ENCODE measurements around the gene LRRN1.
"Not testable (repeated sequence)": the region's sequence is repeated elsewhere in the genome, so short reads cannot be mapped to it uniquely, and the experiment has no call there.

LRRN1 gene

GRCh38 chr3:3815206-3815605 lies 16.0 kb downstream of the LRRN1 start:
- DNase-seq: no peak

- DNase-seq: no peak
Measured at GRCh38 chr3:3816034-3816433, 16.8 kb downstream of the LRRN1 start.

GRCh38 chr3:3817865-3818264 lies 18.6 kb downstream of the LRRN1 start:
- no peak for DNase-seq

GRCh38 chr3:3821777-3822176 lies 22.5 kb downstream of the LRRN1 start:
- DNase-seq: no peak

GRCh38 chr3:3825035-3825434 lies 25.8 kb downstream of the LRRN1 start:
- DNase-seq: no peak

- DNase-seq: no peak
Measured at GRCh38 chr3:3826521-3826920, 27.3 kb downstream of the LRRN1 start.

GRCh38 chr3:3827111-3827510 lies 27.9 kb downstream of the LRRN1 start:
- DNase-seq: no peak

GRCh38 chr3:3828417-3828816 lies 29.2 kb downstream of the LRRN1 start:
- DNase-seq: not testable (repeated sequence)

GRCh38 chr3:3836845-3837244 lies 37.6 kb downstream of the LRRN1 start:
- DNase-seq: no peak

GRCh38 chr3:3842356-3842755 lies 43.1 kb downstream of the LRRN1 start:
- DNase-seq: no peak

GRCh38 chr3:3847994-3848922 lies 49.0 kb downstream of the LRRN1 start:
- DNase-seq: no peak

- no peak for DNase-seq
Measured at GRCh38 chr3:3848923-3849275, 49.7 kb downstream of the LRRN1 start.

- DNase-seq: no peak
Measured at GRCh38 chr3:3851621-3852323, 52.5 kb downstream of the LRRN1 start.

- no peak for DNase-seq
Measured at GRCh38 chr3:3853544-3853943, 54.3 kb downstream of the LRRN1 start.

- DNase-seq: no peak
Measured at GRCh38 chr3:3855056-3855455, 55.8 kb downstream of the LRRN1 start.

- DNase-seq: no peak
Measured at GRCh38 chr3:3860235-3860634, 61.0 kb downstream of the LRRN1 start.

- no peak for DNase-seq
Measured at GRCh38 chr3:3862534-3862933, 63.3 kb downstream of the LRRN1 start.

GRCh38 chr3:3875491-3875890 lies 76.3 kb downstream of the LRRN1 start:
- no peak for DNase-seq

GRCh38 chr3:3881050-3881449 lies 81.8 kb downstream of the LRRN1 start:
- DNase-seq: no peak

- DNase-seq: not testable (repeated sequence)
Measured at GRCh38 chr3:3887311-3887710, 88.1 kb downstream of the LRRN1 start.

- DNase-seq: no peak
Measured at GRCh38 chr3:3893590-3893989, 94.4 kb downstream of the LRRN1 start.

Measured in activated gamma-delta T cell treated with Interleukin-2 at 50 U/mL for 16 hours (primary cell).